Calu3 (cell line): Measurements from ENCODE around the gene ERGIC2. TPM values are rescaled to one million over a fixed set of nuclear protein-coding genes. Genes with fewer than 3 reads are reported as not detected.
"Not testable (repeated sequence)": the region's sequence is repeated elsewhere in the genome, so short reads cannot be mapped to it uniquely, and the experiment has no call there.

Source experiments
- BruUV-seq: library from RNA; stranded (reverse); fragments of 400-500 nt; replicated peaks from 2 replicates; lab custom pipeline; 2021; lab: Mats Ljungman, UMichigan
- CTCF ChIA-PET: fragments of 300-600 bp; sonication (Branson Sonifier 250); formaldehyde crosslinking; loops from one replicate; lab custom pipeline; 2022; ENCODE audit warnings: antibody characterized with exemption; lab: Charles Lee
- DNase-seq: peaks from one replicate; pipeline ENCODE4 v3.0.0; 2022
- H3K27ac Mint-ChIP-seq: one replicate; pipeline ENCODE4 v1.8.0; 2022; ENCODE audit warnings: mixed read lengths; ENCODE audit not compliant: unreplicated experiment
- H3K27me3 Mint-ChIP-seq: one replicate; pipeline ENCODE4 v1.8.0; 2022; ENCODE audit warnings: mixed read lengths; ENCODE audit not compliant: unreplicated experiment
- H3K36me3 Mint-ChIP-seq: one replicate; pipeline ENCODE4 v1.8.0; 2022; ENCODE audit warnings: mild to moderate bottlenecking, moderate library complexity, mixed read lengths; ENCODE audit not compliant: insufficient read depth, unreplicated experiment
- H3K4me1 Mint-ChIP-seq: one replicate; pipeline ENCODE4 v1.8.0; 2022; ENCODE audit warnings: mild to moderate bottlenecking, low read depth, mixed read lengths; ENCODE audit not compliant: unreplicated experiment
- H3K4me3 Mint-ChIP-seq: one replicate; pipeline ENCODE4 v1.8.0; 2022; ENCODE audit warnings: mild to moderate bottlenecking, low read depth, moderate library complexity, mixed read lengths; ENCODE audit not compliant: unreplicated experiment
- H3K9me3 Mint-ChIP-seq: one replicate; pipeline ENCODE4 v1.8.0; 2022; ENCODE audit warnings: low read depth, mixed read lengths; ENCODE audit not compliant: unreplicated experiment
- CTCF ChIP-seq: fragments of 200-600 bp; IDR thresholded peaks from one replicate; pipeline ENCODE4 v1.8.0; 2022; ENCODE audit warnings: antibody characterized with exemption; ENCODE audit not compliant: unreplicated experiment
- intact Hi-C: fragments of 100-400 bp; cut with micrococcal nuclease; formaldehyde crosslinking; loops from one replicate; pipeline ENCODE4 v1.10.0; 2022; ENCODE audit not compliant: unreplicated experiment
- total RNA-seq: library from RNA; stranded (reverse); gene quantifications from 2 replicates; pipeline ENCODE4 v1.2.3, GENCODE V29; 2022

Gene ERGIC2
- total RNA-seq, 1 experiment from 2014 or later, result 112 TPM

- DNase-seq, result no peak
- CTCF ChIA-PET, result no interaction called here
- Mint-ChIP-seq H3K4me1 (no peaks in the 10 kb centered on the region), H3K36me3 (no peaks in the 10 kb centered on the region), H3K4me3 (no peak overlapping the region), H3K9me3 (no peaks in the 10 kb centered on the region), H3K27me3 (no peaks in the 10 kb centered on the region), H3K27ac (no peak overlapping the region)
- TF ChIP-seq CTCF, result no peak
- intact Hi-C loops, result no loop called here
- BruUV-seq, result no TSS peak
These were observed 21.5 kb upstream of the ERGIC2 start for GRCh38 chr12:29402437-29402836.

- CTCF ChIA-PET, result interaction anchor here (0.6 to 0.9 kb wide), 2 partner anchors 119 to 1472 kb away, joined by 3 read pairs; no protein-coding TSS in a partner anchor
- no peaks in the 10 kb centered on the region for H3K27me3 Mint-ChIP-seq
- no peak for TF ChIP-seq CTCF
- no peaks in the 10 kb centered on the region for H3K36me3 Mint-ChIP-seq
- no peak overlapping the region for H3K27ac Mint-ChIP-seq
- H3K4me1 Mint-ChIP-seq, result no peaks in the 10 kb centered on the region
- no peak overlapping the region for H3K4me3 Mint-ChIP-seq
- H3K9me3 Mint-ChIP-seq, result no peaks in the 10 kb centered on the region
- no TSS peak for BruUV-seq
- intact Hi-C loops, result no loop called here
- DNase-seq, result no peak
These were observed 17.5 kb upstream of the ERGIC2 start for GRCh38 chr12:29398495-29398894.

GRCh38 chr12:29396774-29397173 lies 15.8 kb upstream of the ERGIC2 start:
- Mint-ChIP-seq H3K27me3 (no peaks in the 10 kb centered on the region), H3K27ac (no peak overlapping the region), H3K9me3 (no peaks in the 10 kb centered on the region), H3K36me3 (no peaks in the 10 kb centered on the region), H3K4me3 (no peak overlapping the region), H3K4me1 (no peaks in the 10 kb centered on the region)
- intact Hi-C loops, result no loop called here
- no peak for TF ChIP-seq CTCF
- CTCF ChIA-PET, result interaction anchor here (0.6 kb wide), 1 partner anchor 121 kb away, joined by 3 read pairs; no protein-coding TSS in a partner anchor
- DNase-seq, result no peak
- no TSS peak for BruUV-seq

- Mint-ChIP-seq H3K36me3 (no peaks in the 10 kb centered on the region), H3K4me3 (no peak overlapping the region), H3K27me3 (no peaks in the 10 kb centered on the region), H3K27ac (no peak overlapping the region), H3K4me1 (no peaks in the 10 kb centered on the region), H3K9me3 (no peaks in the 10 kb centered on the region)
- no TSS peak for BruUV-seq
- intact Hi-C loops, result no loop called here
- no peak for DNase-seq
- CTCF ChIA-PET, result interaction anchor here (0.7 kb wide), 1 partner anchor 968 kb away, joined by 4 read pairs; no protein-coding TSS in a partner anchor
- TF ChIP-seq CTCF, result no peak
These were observed 14.4 kb upstream of the ERGIC2 start for GRCh38 chr12:29395356-29395755.

GRCh38 chr12:29390419-29390818 lies 9.4 kb upstream of the ERGIC2 start:
- H3K9me3 Mint-ChIP-seq, H3K36me3 Mint-ChIP-seq, CTCF ChIA-PET, H3K27me3 Mint-ChIP-seq, H3K4me1 Mint-ChIP-seq, DNase-seq, H3K4me3 Mint-ChIP-seq, H3K27ac Mint-ChIP-seq, BruUV-seq, intact Hi-C loops: not testable (repeated sequence)
